ENCODE measurements around the gene ACP6.

GRCh38 chr1:147619741-147620140 is 50.6 kb downstream of the ACP6 start:
- TF ChIP-seq CBX5 (CRISPR knock-in tag; IDR thresholded peaks at IDR 0.05; ENCODE audit: borderline replicate concordance) (no peak), CEBPG (CRISPR knock-in tag; IDR thresholded peaks at IDR 0.05) (no peak), ZNF512 (CRISPR knock-in tag; IDR thresholded peaks at IDR 0.05) (no peak), ERF (CRISPR knock-in tag; IDR thresholded peaks at IDR 0.05) (no peak), NR3C1 (CRISPR knock-in tag; IDR thresholded peaks at IDR 0.05) (no peak), HOXD1 (CRISPR knock-in tag; IDR thresholded peaks at IDR 0.05) (no peak), CC2D1A (CRISPR knock-in tag; IDR thresholded peaks at IDR 0.05) (no peak), EZH2 (conservative IDR thresholded peaks at IDR 0.05; ENCODE audit: low read depth, low read length) (no peak), NBN (conservative IDR thresholded peaks at IDR 0.05) (no peak), CTCF (CRISPR knock-in tag; IDR thresholded peaks at IDR 0.05) (no peak), IRF2 (CRISPR knock-in tag; IDR thresholded peaks at IDR 0.05) (no peak), CHD4 (IDR thresholded peaks at IDR 0.05; ENCODE audit: borderline replicate concordance, low read length) (no peak), KLF13 (CRISPR knock-in tag; IDR thresholded peaks at IDR 0.05) (no peak)
